Mesenchymal stem cell (in vitro differentiated cells and primary cell): ENCODE results near the gene MCMBP.
"Not testable (repeated sequence)": the region's sequence is repeated elsewhere in the genome, so short reads cannot be mapped to it uniquely, and the experiment has no call there.

Source experiments
- DNase-seq: peaks from one replicate; pipeline ENCODE4 v3.0.0-alpha.2; 2013
- H2AFZ ChIP-seq: one replicate; pipeline ENCODE4 v1.6.1; 2013; ENCODE audit warnings: low read depth, mild to moderate bottlenecking, control low read depth, inconsistent platforms, low read length, moderate library complexity
- H2AK5ac ChIP-seq: 2 replicates; pipeline ENCODE4 v1.6.1; 2013; ENCODE audit warnings: low read length, moderate library complexity, mild to moderate bottlenecking, inconsistent platforms; ENCODE audit not compliant: severe bottlenecking
- H2BK120ac ChIP-seq: one replicate; pipeline ENCODE4 v1.6.1; 2013; ENCODE audit warnings: low read depth, mild to moderate bottlenecking, inconsistent platforms, low read length, moderate library complexity
- H2BK12ac ChIP-seq, 2 experiments: one replicate each; pipeline ENCODE4 v1.6.1; 2013; ENCODE audit warnings: inconsistent platforms in 2 of 2, low read length in 2 of 2, mild to moderate bottlenecking in 2 of 2, moderate library complexity in 2 of 2, control low read depth in 1 of 2
- H2BK15ac ChIP-seq: one replicate; pipeline ENCODE4 v1.6.1; 2013; ENCODE audit warnings: mild to moderate bottlenecking, low read depth, inconsistent platforms; ENCODE audit not compliant: poor library complexity, severe bottlenecking
- H2BK5ac ChIP-seq: 2 replicates; pipeline ENCODE4 v1.6.1; 2013; ENCODE audit warnings: low read depth, mild to moderate bottlenecking, low read length, control low read depth, inconsistent platforms; ENCODE audit not compliant: poor library complexity, severe bottlenecking
- H3K14ac ChIP-seq, 2 experiments: one replicate each; pipeline ENCODE4 v1.6.1; 2013; ENCODE audit warnings: inconsistent platforms in 2 of 2, low read length in 2 of 2, control low read depth in 1 of 2, mild to moderate bottlenecking in 1 of 2, moderate library complexity in 1 of 2
- H3K18ac ChIP-seq, 2 experiments: one replicate each; pipeline ENCODE4 v1.6.1; 2013; ENCODE audit warnings: inconsistent platforms in 2 of 2, low read length in 2 of 2, control low read depth in 1 of 2, low read depth in 1 of 2, mild to moderate bottlenecking in 1 of 2
- H3K23ac ChIP-seq, 2 experiments: one replicate each; pipeline ENCODE4 v1.6.1; 2013; ENCODE audit warnings: inconsistent platforms in 2 of 2, low read length in 2 of 2, mild to moderate bottlenecking in 2 of 2, moderate library complexity in 2 of 2, control low read depth in 1 of 2
- H3K27ac ChIP-seq: 2 replicates; pipeline ENCODE4 v1.5.1; 2013; ENCODE audit warnings: mild to moderate bottlenecking, moderate library complexity, low read length, control low read depth, inconsistent platforms; ENCODE audit not compliant: poor library complexity, severe bottlenecking
- H3K27me3 ChIP-seq, 2 experiments: 2 replicates each; pipeline versions ENCODE4 v1.6.1 to v1.7.0; 2013; ENCODE audit warnings: low read length in 2 of 2, mild to moderate bottlenecking in 2 of 2, moderate library complexity in 2 of 2, control low read depth in 1 of 2, inconsistent platforms in 1 of 2; ENCODE audit not compliant: control insufficient read depth in 1 of 2, insufficient read depth in 1 of 2
- H3K36me3 ChIP-seq, 2 experiments: 2 replicates each; pipeline versions ENCODE4 v1.6.1 to v1.7.0; 2013; ENCODE audit warnings: low read length in 2 of 2, control low read depth in 1 of 2, inconsistent platforms in 1 of 2, low read depth in 1 of 2, mild to moderate bottlenecking in 1 of 2; ENCODE audit not compliant: insufficient read depth in 2 of 2, control insufficient read depth in 1 of 2
- H3K4ac ChIP-seq, 2 experiments: one replicate each; pipeline ENCODE4 v1.6.1; 2013; ENCODE audit warnings: inconsistent platforms in 2 of 2, low read length in 2 of 2, mild to moderate bottlenecking in 2 of 2, moderate library complexity in 2 of 2, control low read depth in 1 of 2, low read depth in 1 of 2
- H3K4me1 ChIP-seq: 2 replicates; pipeline ENCODE4 v1.6.1; 2013; ENCODE audit warnings: low read depth, low read length, control low read depth; ENCODE audit not compliant: control insufficient read depth, insufficient read depth
- H3K4me2 ChIP-seq: 2 replicates; pipeline ENCODE4 v1.6.1; 2013; ENCODE audit warnings: low read length, mild to moderate bottlenecking, inconsistent platforms; ENCODE audit not compliant: poor library complexity, severe bottlenecking
- H3K4me3 ChIP-seq, 2 experiments: 2 replicates each; pipeline versions ENCODE4 v1.5.1 to v1.7.0; 2013; ENCODE audit warnings: low read length in 2 of 2, mild to moderate bottlenecking in 2 of 2, control low read depth in 1 of 2, low read depth in 1 of 2; ENCODE audit not compliant: insufficient read depth in 1 of 2
- H3K79me1 ChIP-seq: replicated peaks from 2 replicates; pipeline ENCODE4 v1.6.1; 2013; ENCODE audit warnings: mild to moderate bottlenecking, control low read depth, low read length, inconsistent platforms; ENCODE audit not compliant: poor library complexity, severe bottlenecking
- H3K9ac ChIP-seq: 2 replicates; pipeline ENCODE4 v1.7.0; 2013; ENCODE audit warnings: mild to moderate bottlenecking, low read length, moderate library complexity
- H3K9me3 ChIP-seq: 2 replicates; pipeline ENCODE4 v1.7.0; 2013; ENCODE audit warnings: mild to moderate bottlenecking, low read length; ENCODE audit not compliant: control insufficient read depth
- H4K8ac ChIP-seq: one replicate; pipeline ENCODE4 v1.6.1; 2013; ENCODE audit warnings: inconsistent platforms, mild to moderate bottlenecking, low read length, moderate library complexity
- H4K91ac ChIP-seq: one replicate; pipeline ENCODE4 v1.6.1; 2013; ENCODE audit warnings: mild to moderate bottlenecking, low read length, inconsistent platforms
- WGBS: methylation state at CpG from one replicate; pipeline ENCODE4 v1.1.7; 2013; ENCODE audit warnings: mixed read lengths; 5-methylcytosine and 5-hydroxymethylcytosine counted together

MCMBP gene

GRCh38 chr10:119910689-119911088 is 38.0 kb upstream of the MCMBP start:
- DNase-seq: no peak
- Histone ChIP-seq H4K8ac (no peak overlapping the region), H3K4me3 (no peak overlapping the region), H2BK15ac (no peak overlapping the region), H2BK12ac (no peak overlapping the region), H3K79me1 (peaks cover 23% of the 10 kb centered on the region), H2AK5ac (no peak overlapping the region), H3K36me3 (peaks cover 30 to 91% of the 10 kb centered on the region in 2 experiments), H3K27ac (no peak overlapping the region), H2BK5ac (no peak overlapping the region), H2BK120ac (no peak overlapping the region), H4K91ac (no peak overlapping the region), H3K23ac (no peak overlapping the region), H3K4me1 (no peaks in the 10 kb centered on the region), H3K14ac (no peak overlapping the region), H3K4me2 (no peak overlapping the region), H3K9ac (no peak overlapping the region), H3K9me3 (no peaks in the 10 kb centered on the region), H3K4ac (no peak overlapping the region), H2AFZ (no peak overlapping the region), H3K18ac (no peak overlapping the region), H3K27me3 (no peaks in the 10 kb centered on the region)
- WGBS: 95% methylated on average over 5 of the region's 6 CpGs

- no peak overlapping the region for H3K23ac ChIP-seq
- H3K27me3 ChIP-seq: no peaks in the 10 kb centered on the region
- H2AK5ac ChIP-seq: no peak overlapping the region
- no peak overlapping the region for H2BK12ac ChIP-seq
- H2AFZ ChIP-seq: no peak overlapping the region
- no peak overlapping the region for H3K18ac ChIP-seq
- no peak overlapping the region for H4K8ac ChIP-seq
- no peak overlapping the region for H3K27ac ChIP-seq
- H3K9me3 ChIP-seq: no peaks in the 10 kb centered on the region
- no peak overlapping the region for H3K4me3 ChIP-seq
- H2BK120ac ChIP-seq: no peak overlapping the region
- no peak overlapping the region for H4K91ac ChIP-seq
- H2BK15ac ChIP-seq: no peak overlapping the region
- peaks cover 33 to 96% of the 10 kb centered on the region in 2 experiments for H3K36me3 ChIP-seq
- no peak overlapping the region for H3K9ac ChIP-seq
- H3K79me1 ChIP-seq: peaks cover 20% of the 10 kb centered on the region
- H2BK5ac ChIP-seq: no peak overlapping the region
- no peak for DNase-seq
- H3K4me1 ChIP-seq: no peaks in the 10 kb centered on the region
- H3K14ac ChIP-seq: no peak overlapping the region
- H3K4me2 ChIP-seq: no peak overlapping the region
- no peak overlapping the region for H3K4ac ChIP-seq
Measured at GRCh38 chr10:119908166-119908565, 35.5 kb upstream of the MCMBP start.

GRCh38 chr10:119907695-119908094 is 35.1 kb upstream of the MCMBP start:
- not testable (repeated sequence) for H2AFZ ChIP-seq, DNase-seq, H3K4me3 ChIP-seq, H2BK120ac ChIP-seq, H2BK15ac ChIP-seq, H3K14ac ChIP-seq, H3K4me1 ChIP-seq, H3K27ac ChIP-seq, H2BK12ac ChIP-seq, H2AK5ac ChIP-seq, H3K9ac ChIP-seq, H3K27me3 ChIP-seq, H3K4ac ChIP-seq, H3K9me3 ChIP-seq, H3K18ac ChIP-seq, H3K23ac ChIP-seq, H4K91ac ChIP-seq, H3K4me2 ChIP-seq, H4K8ac ChIP-seq, H2BK5ac ChIP-seq
- WGBS: 98% methylated on average over 7 of the region's 7 CpGs
- H3K36me3 ChIP-seq: peaks cover 32 to 96% of the 10 kb centered on the region in 2 experiments
- peaks cover 21% of the 10 kb centered on the region for H3K79me1 ChIP-seq

- H3K4me3 ChIP-seq: no peak overlapping the region
- DNase-seq: no peak
- H2BK120ac ChIP-seq: no peak overlapping the region
- H2BK5ac ChIP-seq: peak overlapping the region; percentile 38
- 98% methylated on average over 16 of the region's 16 CpGs for WGBS
- no peak overlapping the region for H3K23ac ChIP-seq
- H3K4ac ChIP-seq: no peak overlapping the region
- H3K36me3 ChIP-seq: peaks cover 34 to 80% of the 10 kb centered on the region in 2 experiments
- no peaks in the 10 kb centered on the region for H3K27me3 ChIP-seq
- H3K4me1 ChIP-seq: no peaks in the 10 kb centered on the region
- H3K18ac ChIP-seq: no peak overlapping the region
- H4K8ac ChIP-seq: no peak overlapping the region
- no peak overlapping the region for H2BK15ac ChIP-seq
- no peak overlapping the region for H2AFZ ChIP-seq
- H3K9ac ChIP-seq: no peak overlapping the region
- H3K4me2 ChIP-seq: no peak overlapping the region
- H2BK12ac ChIP-seq: no peak overlapping the region
- H3K27ac ChIP-seq: no peak overlapping the region
- H3K9me3 ChIP-seq: no peaks in the 10 kb centered on the region
- H4K91ac ChIP-seq: no peak overlapping the region
- H2AK5ac ChIP-seq: no peak overlapping the region
- H3K79me1 ChIP-seq: peaks cover 23% of the 10 kb centered on the region
- no peak overlapping the region for H3K14ac ChIP-seq
Measured at GRCh38 chr10:119903946-119904666, 31.5 kb upstream of the MCMBP start.
